HEK293 (cell line): ENCODE measurements around the gene SLC5A4.
A peak's percentile ranks its signal among the peaks of the same experiment; 100 is the strongest.

Experiments used
- CTCF ChIA-PET: fragments of 350-600 bp; formaldehyde crosslinking; extraction: SDS; loops from one replicate; lab custom pipeline; 2021; ENCODE audit warnings: antibody characterized with exemption; lab: Yijun Ruan, JAX
- POLR2A ChIA-PET: fragments of 300-600 bp; formaldehyde crosslinking; extraction: SDS; loops from one replicate; lab custom pipeline; 2020; ENCODE audit warnings: antibody characterized with exemption, inconsistent platforms; lab: Yijun Ruan, JAX
- H3K27ac ChIP-seq: fragments of 200-500 bp; sonication (Bioruptor generic); 2 replicates; pipeline ENCODE4 v1.5.1; 2014; ENCODE audit warnings: low read depth, low read length, control low read depth, inconsistent platforms; ENCODE audit errors: extremely low read depth
- H3K36me3 ChIP-seq, 2 experiments: fragments of 200-500 bp in 1 of 2; sonication (Bioruptor generic) in 1 of 2; 1 replicate in 1 of 2; 2 replicates in 1 of 2; pipeline ENCODE4 v1.5.1; 2014 to 2017; ENCODE audit warnings: inconsistent platforms in 2 of 2, low read length in 2 of 2; ENCODE audit not compliant: control insufficient read depth in 2 of 2, insufficient read depth in 1 of 2
- H3K4me1 ChIP-seq: fragments of 200-500 bp; sonication (Bioruptor generic); 2 replicates; pipeline ENCODE4 v1.5.1; 2014; ENCODE audit warnings: mild to moderate bottlenecking, low read length, inconsistent platforms; ENCODE audit not compliant: control insufficient read depth, insufficient read depth
- H3K4me3 ChIP-seq: 2 replicates; pipeline ENCODE4 v1.5.1; 2011; ENCODE audit warnings: low read depth, mild to moderate bottlenecking, control low read depth, low read length, moderate library complexity
- H3K9me3 ChIP-seq: fragments of 200-500 bp; sonication (Bioruptor generic); 2 replicates; pipeline ENCODE4 v1.5.1; 2014; ENCODE audit warnings: low read depth, low read length, inconsistent platforms; ENCODE audit not compliant: control insufficient read depth, insufficient read depth
- EGR2 ChIP-seq: fragments of 450-650 bp; formaldehyde crosslinking; IDR thresholded peaks from 2 replicates; pipeline ENCODE4 v1.5.1; 2016; ENCODE audit warnings: low read depth, missing biosample characterization, missing genetic modification characterization
- MEIS1 ChIP-seq: sonication (generic); formaldehyde crosslinking; IDR thresholded peaks from 2 replicates; pipeline ENCODE4 v1.8.1; 2022; ENCODE audit warnings: missing genetic modification reagents, mild to moderate bottlenecking, borderline replicate concordance
- SETDB1 ChIP-seq: IDR thresholded peaks from one replicate; pipeline ENCODE4 v1.6.1; 2017; ENCODE audit warnings: mild to moderate bottlenecking, low read length, moderate library complexity, mixed read lengths; ENCODE audit not compliant: insufficient read length
- ZBTB1 ChIP-seq: fragments of 450-650 bp; formaldehyde crosslinking; IDR thresholded peaks from 2 replicates; pipeline ENCODE4 v1.5.1; 2016; ENCODE audit warnings: missing biosample characterization, missing genetic modification characterization
- ZBTB21 ChIP-seq: fragments of 450-650 bp; formaldehyde crosslinking; IDR thresholded peaks from 2 replicates; pipeline ENCODE4 v1.5.1; 2017; ENCODE audit warnings: missing biosample characterization, missing genetic modification characterization
- ZFHX2 ChIP-seq: fragments of 450-650 bp; formaldehyde crosslinking; conservative IDR thresholded peaks from 2 replicates; pipeline ENCODE4 v1.5.1; 2016; ENCODE audit warnings: missing biosample characterization, missing genetic modification characterization
- ZFP69B ChIP-seq: fragments of 450-650 bp; formaldehyde crosslinking; IDR thresholded peaks from 2 replicates; pipeline ENCODE4 v1.5.1; 2016; ENCODE audit warnings: missing biosample characterization, missing genetic modification characterization
- ZNF140 ChIP-seq: fragments of 450-650 bp; formaldehyde crosslinking; IDR thresholded peaks from 2 replicates; pipeline ENCODE4 v1.5.1; 2016; ENCODE audit warnings: missing biosample characterization, missing genetic modification characterization
- ZNF274 ChIP-seq, 2 experiments: fragments of 200-500 bp in 1 of 2; fragments of 450-650 bp in 1 of 2; sonication (Bioruptor generic) in 1 of 2; formaldehyde crosslinking in 1 of 2; IDR thresholded peaks; 2 replicates each; pipeline versions ENCODE4 v1.5.1 to v1.6.1; 2014 to 2016; ENCODE audit warnings: borderline replicate concordance in 1 of 2, inconsistent platforms in 1 of 2, low read length in 1 of 2, missing biosample characterization in 1 of 2, missing genetic modification characterization in 1 of 2
- ZNF350 ChIP-seq: fragments of 450-650 bp; formaldehyde crosslinking; IDR thresholded peaks from 2 replicates; pipeline ENCODE4 v1.5.0; 2017; ENCODE audit warnings: missing biosample characterization, mild to moderate bottlenecking, missing genetic modification characterization
- ZNF391 ChIP-seq: fragments of 450-650 bp; formaldehyde crosslinking; IDR thresholded peaks from 2 replicates; pipeline ENCODE4 v1.5.1; 2016; ENCODE audit warnings: low read depth, missing biosample characterization, missing genetic modification characterization, borderline replicate concordance
- ZNF555 ChIP-seq: fragments of 450-650 bp; formaldehyde crosslinking; conservative IDR thresholded peaks from 2 replicates; pipeline ENCODE4 v1.5.1; 2017; ENCODE audit warnings: missing biosample characterization, mild to moderate bottlenecking, missing genetic modification characterization, inconsistent platforms
- ZNF571 ChIP-seq: fragments of 450-650 bp; formaldehyde crosslinking; IDR thresholded peaks from 2 replicates; pipeline ENCODE4 v1.5.0; 2017; ENCODE audit warnings: missing biosample characterization, missing genetic modification characterization
- ZNF629 ChIP-seq: fragments of 450-650 bp; formaldehyde crosslinking; IDR thresholded peaks from 2 replicates; pipeline ENCODE4 v1.5.1; 2017; ENCODE audit warnings: missing biosample characterization, missing genetic modification characterization
- ZNF664 ChIP-seq: fragments of 450-650 bp; formaldehyde crosslinking; IDR thresholded peaks from 2 replicates; pipeline ENCODE4 v1.5.1; 2016; ENCODE audit warnings: missing biosample characterization, missing genetic modification characterization
- ZNF677 ChIP-seq: fragments of 450-650 bp; IDR thresholded peaks from 2 replicates; pipeline ENCODE4 v1.5.0; 2018; ENCODE audit warnings: missing biosample characterization, mild to moderate bottlenecking, missing genetic modification characterization, moderate library complexity
- ZNF707 ChIP-seq: fragments of 450-650 bp; formaldehyde crosslinking; IDR thresholded peaks from 2 replicates; pipeline ENCODE4 v1.5.1; 2016; ENCODE audit warnings: missing biosample characterization, missing genetic modification characterization
- ZSCAN16 ChIP-seq: fragments of 450-650 bp; formaldehyde crosslinking; IDR thresholded peaks from 2 replicates; pipeline ENCODE4 v1.5.1; 2016; ENCODE audit warnings: missing biosample characterization, missing genetic modification characterization
- ZSCAN23 ChIP-seq: fragments of 450-650 bp; formaldehyde crosslinking; IDR thresholded peaks from 2 replicates; pipeline ENCODE4 v1.5.1; 2016; ENCODE audit warnings: missing biosample characterization, missing genetic modification characterization
- TF ChIP-seq, protein P1 (sequence below): fragments of 450-650 bp; formaldehyde crosslinking; IDR thresholded peaks from 2 replicates; pipeline ENCODE4 v1.5.1; 2016; ENCODE audit warnings: missing biosample characterization, missing genetic modification characterization
- TF ChIP-seq, protein P2 (sequence below): fragments of 450-650 bp; formaldehyde crosslinking; IDR thresholded peaks from 2 replicates; pipeline ENCODE4 v1.5.1; 2016; ENCODE audit warnings: missing biosample characterization, missing genetic modification characterization
- TF ChIP-seq, protein P3 (sequence below): fragments of 450-650 bp; formaldehyde crosslinking; optimal IDR thresholded peaks from 2 replicates; pipeline ENCODE3; 2016; ENCODE audit warnings: missing biosample characterization, mild to moderate bottlenecking, missing genetic modification characterization
- TF ChIP-seq, protein P4 (sequence below): fragments of 450-650 bp; formaldehyde crosslinking; IDR thresholded peaks from 2 replicates; pipeline ENCODE4 v1.5.1; 2016; ENCODE audit warnings: missing biosample characterization, missing genetic modification characterization

SLC5A4 gene

DNA sequence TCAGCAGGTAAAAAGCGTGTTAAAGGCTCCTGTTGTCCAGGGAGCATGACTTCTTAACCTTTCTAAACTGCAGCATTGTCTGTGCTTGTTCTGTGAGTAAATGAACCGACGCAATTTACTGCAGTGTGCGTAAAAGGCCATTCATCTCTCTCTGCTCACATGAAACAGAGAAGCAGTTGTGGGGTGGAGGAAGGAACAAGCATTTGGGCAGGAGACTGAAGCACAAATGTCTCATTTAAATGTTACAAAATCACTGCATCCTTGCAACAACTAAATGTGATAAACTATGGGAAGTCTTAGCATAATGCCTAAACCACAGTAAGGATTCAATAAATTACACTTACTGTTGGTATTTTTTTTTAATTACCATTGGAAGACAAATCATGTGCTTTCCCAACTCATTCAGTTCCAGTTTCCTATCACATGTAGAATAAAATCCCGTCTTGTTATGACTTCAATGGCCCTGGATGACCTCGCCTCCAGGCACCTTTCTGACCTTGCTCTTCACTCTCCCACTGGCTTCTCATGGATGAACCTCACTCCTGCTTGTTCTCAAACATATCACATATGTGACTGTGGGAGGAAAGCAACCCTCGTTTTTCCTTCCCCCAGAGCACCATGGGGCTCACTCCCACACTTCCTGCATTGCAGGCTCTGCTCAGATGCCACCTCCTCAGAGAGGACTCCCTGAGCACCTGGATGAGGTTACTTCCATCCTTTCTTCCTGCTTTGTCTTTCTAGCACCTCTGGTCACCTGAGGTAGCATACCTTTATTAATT lies 28.6 kb downstream of the SLC5A4 start:
- CTCF ChIA-PET, result interaction anchor here (1.1 to 2.4 kb wide), 2 partner anchors 25 to 40 kb away, joined by 3 to 7 read pairs; no protein-coding TSS in a partner anchor
- Histone ChIP-seq H3K36me3 (no peaks in the 10 kb centered on the region), H3K4me3 (no peak overlapping the region), H3K9me3 (no peaks in the 10 kb centered on the region), H3K4me1 (no peaks in the 10 kb centered on the region)
- TF ChIP-seq EGR2 (tag by site-specific recombination), result peak; percentile 80
- TF ChIP-seq, protein P1, sequence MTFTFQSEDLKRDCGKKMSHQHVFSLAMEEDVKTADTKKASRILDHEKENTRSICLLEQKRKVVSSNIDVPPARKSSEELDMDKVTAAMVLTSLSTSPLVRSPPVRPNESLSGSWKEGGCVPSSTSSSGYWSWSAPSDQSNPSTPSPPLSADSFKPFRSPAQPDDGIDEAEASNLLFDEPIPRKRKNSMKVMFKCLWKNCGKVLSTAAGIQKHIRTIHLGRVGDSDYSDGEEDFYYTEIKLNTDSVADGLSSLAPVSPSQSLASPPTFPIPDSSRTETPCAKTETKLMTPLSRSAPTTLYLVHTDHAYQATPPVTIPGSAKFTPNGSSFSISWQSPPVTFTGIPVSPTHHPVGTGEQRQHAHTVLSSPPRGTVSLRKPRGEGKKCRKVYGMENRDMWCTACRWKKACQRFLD (tag by site-specific recombination), result no peak
- TF ChIP-seq ZNF707, result no peak
- TF ChIP-seq, protein P2, sequence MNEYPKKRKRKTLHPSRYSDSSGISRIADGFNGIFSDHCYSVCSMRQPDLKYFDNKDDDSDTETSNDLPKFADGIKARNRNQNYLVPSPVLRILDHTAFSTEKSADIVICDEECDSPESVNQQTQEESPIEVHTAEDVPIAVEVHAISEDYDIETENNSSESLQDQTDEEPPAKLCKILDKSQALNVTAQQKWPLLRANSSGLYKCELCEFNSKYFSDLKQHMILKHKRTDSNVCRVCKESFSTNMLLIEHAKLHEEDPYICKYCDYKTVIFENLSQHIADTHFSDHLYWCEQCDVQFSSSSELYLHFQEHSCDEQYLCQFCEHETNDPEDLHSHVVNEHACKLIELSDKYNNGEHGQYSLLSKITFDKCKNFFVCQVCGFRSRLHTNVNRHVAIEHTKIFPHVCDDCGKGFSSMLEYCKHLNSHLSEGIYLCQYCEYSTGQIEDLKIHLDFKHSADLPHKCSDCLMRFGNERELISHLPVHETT (tag by site-specific recombination), result no peak
- TF ChIP-seq ZFHX2 (tag by site-specific recombination), result peak; percentile 79
- no peak for TF ChIP-seq ZNF391
- no peak for TF ChIP-seq ZBTB21
- TF ChIP-seq, all 188 proteins: peak for 2
- POLR2A ChIA-PET, result no interaction called here
- H3K27ac ChIP-seq, result no peak overlapping the region

DNA sequence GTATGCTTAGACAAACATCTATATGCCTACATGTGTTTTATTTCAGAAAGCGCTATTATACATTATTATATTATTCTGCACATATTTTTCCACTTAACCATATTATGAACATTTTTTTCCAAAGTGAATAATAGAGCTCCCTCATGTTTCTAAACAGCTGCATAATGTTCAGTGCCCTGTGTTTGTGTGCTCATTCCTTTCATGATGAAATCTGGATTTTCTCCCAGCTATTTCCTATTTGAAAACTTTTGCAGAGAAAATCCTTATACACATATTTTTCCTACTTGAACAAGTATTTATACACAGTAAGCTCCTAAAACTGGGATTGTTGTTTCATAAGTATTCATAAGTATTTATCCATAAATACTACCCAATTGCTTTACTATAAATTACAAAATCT lies 32.2 kb downstream of the SLC5A4 start:
- TF ChIP-seq MEIS1 (CRISPR knock-in tag) (no peak), ZSCAN16 (tag by site-specific recombination) (no peak), ZNF629 (tag by site-specific recombination) (no peak), ZNF571 (tag by site-specific recombination) (no peak), ZNF140 (tag by site-specific recombination) (no peak)
- H3K4me1 ChIP-seq, result no peaks in the 10 kb centered on the region
- CTCF ChIA-PET, result interaction anchor here (0.6 to 1.3 kb wide), 6 partner anchors 8 to 990 kb away, joined by 3 to 6 read pairs (median 3); no protein-coding TSS in a partner anchor

DNA sequence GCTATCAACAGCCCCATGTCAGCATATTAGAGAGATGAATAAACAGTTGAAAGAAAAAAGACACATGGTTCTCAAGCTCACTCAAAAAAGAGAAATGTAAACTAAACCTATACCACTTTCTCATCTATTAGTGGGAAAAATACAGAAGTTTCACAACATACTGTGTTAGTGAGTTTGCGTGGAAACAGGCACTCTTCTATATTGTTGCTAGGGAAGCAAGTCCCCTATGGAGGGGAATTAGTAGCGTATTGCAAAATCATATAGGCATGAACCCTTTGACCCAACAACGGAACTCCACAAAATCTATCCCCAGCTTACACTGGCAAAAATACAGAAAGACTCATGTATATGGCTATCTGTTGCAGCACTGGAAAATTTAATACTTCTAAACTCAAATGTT lies 36.1 kb downstream of the SLC5A4 start:
- H3K4me1 ChIP-seq, result no peaks in the 10 kb centered on the region
- no peaks in the 10 kb centered on the region for H3K9me3 ChIP-seq
- CTCF ChIA-PET, result interaction anchor here (1.0 to 1.4 kb wide), 4 partner anchors 11 to 128 kb away, joined by 3 to 5 read pairs (median 4); no protein-coding TSS in a partner anchor
- TF ChIP-seq ZFHX2 (tag by site-specific recombination), result no peak
- no peak for TF ChIP-seq ZFP69B
- TF ChIP-seq ZSCAN23 (tag by site-specific recombination), result no peak
- TF ChIP-seq, protein P3, sequence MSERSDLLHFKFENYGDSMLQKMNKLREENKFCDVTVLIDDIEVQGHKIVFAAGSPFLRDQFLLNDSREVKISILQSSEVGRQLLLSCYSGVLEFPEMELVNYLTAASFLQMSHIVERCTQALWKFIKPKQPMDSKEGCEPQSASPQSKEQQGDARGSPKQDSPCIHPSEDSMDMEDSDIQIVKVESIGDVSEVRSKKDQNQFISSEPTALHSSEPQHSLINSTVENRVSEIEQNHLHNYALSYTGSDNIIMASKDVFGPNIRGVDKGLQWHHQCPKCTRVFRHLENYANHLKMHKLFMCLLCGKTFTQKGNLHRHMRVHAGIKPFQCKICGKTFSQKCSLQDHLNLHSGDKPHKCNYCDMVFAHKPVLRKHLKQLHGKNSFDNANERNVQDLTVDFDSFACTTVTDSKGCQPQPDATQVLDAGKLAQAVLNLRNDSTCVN (tag by site-specific recombination), result no peak
- no peak for TF ChIP-seq ZNF350 (tag by site-specific recombination)
- TF ChIP-seq ZNF677, result no peak
- no peak for TF ChIP-seq ZNF274 (IDR thresholded peaks at IDR 0.05; ENCODE audit: low read length)
- TF ChIP-seq ZNF274 (tag by site-specific recombination; IDR thresholded peaks at IDR 0.05; ENCODE audit: borderline replicate concordance), result no peak
- TF ChIP-seq SETDB1, result no peak
- no peak for TF ChIP-seq ZNF555 (tag by site-specific recombination)
- TF ChIP-seq ZNF664, result no peak
- TF ChIP-seq, protein P4, sequence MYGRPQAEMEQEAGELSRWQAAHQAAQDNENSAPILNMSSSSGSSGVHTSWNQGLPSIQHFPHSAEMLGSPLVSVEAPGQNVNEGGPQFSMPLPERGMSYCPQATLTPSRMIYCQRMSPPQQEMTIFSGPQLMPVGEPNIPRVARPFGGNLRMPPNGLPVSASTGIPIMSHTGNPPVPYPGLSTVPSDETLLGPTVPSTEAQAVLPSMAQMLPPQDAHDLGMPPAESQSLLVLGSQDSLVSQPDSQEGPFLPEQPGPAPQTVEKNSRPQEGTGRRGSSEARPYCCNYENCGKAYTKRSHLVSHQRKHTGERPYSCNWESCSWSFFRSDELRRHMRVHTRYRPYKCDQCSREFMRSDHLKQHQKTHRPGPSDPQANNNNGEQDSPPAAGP (tag by site-specific recombination), result no peak
- TF ChIP-seq ZBTB1, result no peak
- H3K36me3 ChIP-seq, result no peaks in the 10 kb centered on the region
- POLR2A ChIA-PET, result no interaction called here
- H3K27ac ChIP-seq, result no peak overlapping the region
- H3K4me3 ChIP-seq, result no peak overlapping the region

More for the DNA sequence above, 32.2 kb downstream of the SLC5A4 start:
- H3K9me3 ChIP-seq, result no peaks in the 10 kb centered on the region
- H3K36me3 ChIP-seq, result no peaks in the 10 kb centered on the region
- H3K4me3 ChIP-seq, result no peak overlapping the region
- no peak overlapping the region for H3K27ac ChIP-seq
- POLR2A ChIA-PET, result no interaction called here
